GM23338 (cell line): ENCODE results near the gene KRTAP4-8.
"Not testable (repeated sequence)": the region's sequence is repeated elsewhere in the genome, so short reads cannot be mapped to it uniquely, and the experiment has no call there.

Source experiments
- CTCF ChIP-seq, 2 experiments: fragments of 200-600 bp in 1 of 2; sonication (generic) in 1 of 2; conservative IDR thresholded peaks; 2 replicates each; pipeline versions ENCODE4 v1.5.1 to v1.6.1; 2016 to 2017; ENCODE audit warnings: antibody characterized with exemption in 2 of 2, low read depth in 2 of 2, mild to moderate bottlenecking in 2 of 2, moderate library complexity in 1 of 2
- EZH2phosphoT487 ChIP-seq: fragments of 200-600 bp; sonication (generic); IDR thresholded peaks from one replicate; pipeline ENCODE4 v1.8.1; 2018; ENCODE audit warnings: antibody characterized with exemption; ENCODE audit not compliant: unreplicated experiment
- ZNF114 ChIP-seq: fragments of 250-450 bp; sonication (Bioruptor Pico); IDR thresholded peaks from 2 replicates; pipeline ENCODE4 v1.5.0; 2020; ENCODE audit warnings: mild to moderate bottlenecking, moderate library complexity

- not testable (repeated sequence) for TF ChIP-seq EZH2phosphoT487; CTCF (conservative IDR thresholded peaks at IDR 0.05; ENCODE audit: low read depth in 2 of 2); ZNF114
These were observed 42.8 kb downstream of the KRTAP4-8 start, which contains the start of gene KRTAP2-2 for GRCh38 chr17:41055130-41055529.
